Glutamatergic neuron (in vitro differentiated cells): Measurements from ENCODE around the gene ODAM. TPM values are rescaled to one million over a fixed set of nuclear protein-coding genes. Genes with fewer than 3 reads are reported as not detected.

ENCODE experiments used
- DNase-seq: peaks from one replicate; pipeline ENCODE4 v3.0.0; 2022
- H3K27ac Mint-ChIP-seq: one replicate; pipeline ENCODE4 v1.8.0; 2020; ENCODE audit warnings: mild to moderate bottlenecking, mixed read lengths, inconsistent platforms; ENCODE audit not compliant: unreplicated experiment
- H3K27me3 Mint-ChIP-seq: one replicate; pipeline ENCODE4 v1.8.0; 2020; ENCODE audit warnings: mild to moderate bottlenecking, moderate library complexity, mixed read lengths, inconsistent platforms; ENCODE audit not compliant: unreplicated experiment
- H3K36me3 Mint-ChIP-seq: one replicate; pipeline ENCODE4 v1.8.0; 2020; ENCODE audit warnings: mild to moderate bottlenecking, mixed read lengths, inconsistent platforms; ENCODE audit not compliant: unreplicated experiment
- H3K4me1 Mint-ChIP-seq: one replicate; pipeline ENCODE4 v1.8.0; 2020; ENCODE audit warnings: mild to moderate bottlenecking, low read depth, mixed read lengths, inconsistent platforms; ENCODE audit not compliant: unreplicated experiment
- H3K4me3 Mint-ChIP-seq: one replicate; pipeline ENCODE4 v1.8.0; 2020; ENCODE audit warnings: mild to moderate bottlenecking, mixed read lengths, inconsistent platforms; ENCODE audit not compliant: unreplicated experiment
- H3K9me3 Mint-ChIP-seq: one replicate; pipeline ENCODE4 v1.8.0; 2020; ENCODE audit warnings: mild to moderate bottlenecking, moderate library complexity, mixed read lengths, inconsistent platforms; ENCODE audit not compliant: unreplicated experiment
- total RNA-seq: library from RNA; stranded (reverse); fragmentation: NEBNext Ultra II Directional; extraction: Animal tissue kit (Norgen Biotek cat#: 25700); gene quantifications from one replicate; pipeline ENCODE4 v1.2.1, GENCODE V29; 2021; ENCODE audit not compliant: unreplicated experiment
- TF ChIP-seq, protein P1 (sequence below): fragments of 200-600 bp; sonication (generic); IDR thresholded peaks from one replicate; pipeline ENCODE4 v1.5.0; 2021; ENCODE audit not compliant: partially characterized antibody, unreplicated experiment

The ODAM gene
- total RNA-seq, 1 donor from 2014 or later: not detected

DNA sequence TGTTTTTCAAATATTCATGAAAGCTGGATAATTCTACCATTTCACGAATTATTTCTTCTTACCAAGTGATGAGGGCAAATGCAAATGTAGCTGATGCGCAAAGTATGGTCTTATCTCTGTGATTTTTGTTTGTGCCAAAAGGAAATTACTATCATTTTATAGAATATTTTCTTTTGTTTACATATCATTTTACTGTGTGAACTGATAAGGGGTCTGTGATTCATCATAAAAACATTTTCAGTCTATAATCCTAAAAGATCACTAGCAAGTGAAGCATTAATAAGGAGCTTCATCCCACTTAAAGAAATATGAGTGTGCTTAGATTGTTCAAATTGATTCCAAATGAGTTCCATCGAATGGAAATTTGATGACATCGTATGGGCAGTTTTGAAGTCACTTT lies 47.6 kb downstream of the ODAM start:
- no peaks in the 10 kb centered on the region for H3K27me3 Mint-ChIP-seq
- no peaks in the 10 kb centered on the region for H3K4me1 Mint-ChIP-seq
- H3K27ac Mint-ChIP-seq: no peak overlapping the region
- no peaks in the 10 kb centered on the region for H3K9me3 Mint-ChIP-seq
- no peak for DNase-seq
- H3K36me3 Mint-ChIP-seq: no peaks in the 10 kb centered on the region
- H3K4me3 Mint-ChIP-seq: no peak overlapping the region
- TF ChIP-seq, protein P1, sequence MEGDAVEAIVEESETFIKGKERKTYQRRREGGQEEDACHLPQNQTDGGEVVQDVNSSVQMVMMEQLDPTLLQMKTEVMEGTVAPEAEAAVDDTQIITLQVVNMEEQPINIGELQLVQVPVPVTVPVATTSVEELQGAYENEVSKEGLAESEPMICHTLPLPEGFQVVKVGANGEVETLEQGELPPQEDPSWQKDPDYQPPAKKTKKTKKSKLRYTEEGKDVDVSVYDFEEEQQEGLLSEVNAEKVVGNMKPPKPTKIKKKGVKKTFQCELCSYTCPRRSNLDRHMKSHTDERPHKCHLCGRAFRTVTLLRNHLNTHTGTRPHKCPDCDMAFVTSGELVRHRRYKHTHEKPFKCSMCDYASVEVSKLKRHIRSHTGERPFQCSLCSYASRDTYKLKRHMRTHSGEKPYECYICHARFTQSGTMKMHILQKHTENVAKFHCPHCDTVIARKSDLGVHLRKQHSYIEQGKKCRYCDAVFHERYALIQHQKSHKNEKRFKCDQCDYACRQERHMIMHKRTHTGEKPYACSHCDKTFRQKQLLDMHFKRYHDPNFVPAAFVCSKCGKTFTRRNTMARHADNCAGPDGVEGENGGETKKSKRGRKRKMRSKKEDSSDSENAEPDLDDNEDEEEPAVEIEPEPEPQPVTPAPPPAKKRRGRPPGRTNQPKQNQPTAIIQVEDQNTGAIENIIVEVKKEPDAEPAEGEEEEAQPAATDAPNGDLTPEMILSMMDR: no peak

- Mint-ChIP-seq H3K4me3 (no peak overlapping the region), H3K27ac (no peak overlapping the region), H3K9me3 (no peaks in the 10 kb centered on the region), H3K36me3 (no peaks in the 10 kb centered on the region), H3K27me3 (no peaks in the 10 kb centered on the region), H3K4me1 (no peaks in the 10 kb centered on the region)
- TF ChIP-seq, protein P1: no peak
- DNase-seq: no peak
Observed at GRCh38 chr4:70251250-70251944, 55.9 kb downstream of the ODAM start.

DNA sequence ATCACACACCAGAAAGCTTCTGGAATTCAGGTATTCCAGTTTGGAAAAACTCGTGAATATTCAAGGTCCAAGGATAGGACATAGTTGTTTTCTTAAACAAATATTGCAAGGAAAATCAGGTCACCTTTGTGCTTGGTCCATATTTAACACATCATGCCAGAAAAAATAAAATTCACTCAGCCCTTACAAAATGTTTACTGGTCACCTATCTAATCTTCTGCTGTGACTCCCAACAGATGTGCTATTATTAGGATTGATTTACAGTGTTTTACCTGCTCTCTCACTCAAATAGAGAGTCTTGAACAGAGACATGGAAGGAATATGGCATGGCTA lies 56.4 kb downstream of the ODAM start:
- no peaks in the 10 kb centered on the region for H3K36me3 Mint-ChIP-seq
- no peak for DNase-seq
- no peaks in the 10 kb centered on the region for H3K27me3 Mint-ChIP-seq
- H3K27ac Mint-ChIP-seq: no peak overlapping the region
- no peak overlapping the region for H3K4me3 Mint-ChIP-seq
- H3K4me1 Mint-ChIP-seq: no peaks in the 10 kb centered on the region
- H3K9me3 Mint-ChIP-seq: no peaks in the 10 kb centered on the region
- TF ChIP-seq, protein P1: no peak

Other genes starting within 250 kb of the ODAM start
- not detected for gene CSN2, start 230.0 kb upstream of the ODAM start, total RNA-seq
- gene STATH, start 199.8 kb upstream of the ODAM start, total RNA-seq: not detected
- not detected for gene HTN3, start 167.3 kb upstream of the ODAM start, total RNA-seq
- not detected for gene HTN1, start 145.3 kb upstream of the ODAM start, total RNA-seq
- gene PRR27, start 41.5 kb upstream of the ODAM start, total RNA-seq: not detected
- gene FDCSP, start 30.4 kb downstream of the ODAM start, total RNA-seq: not detected
- not detected for gene CSN3, start 46.9 kb downstream of the ODAM start, total RNA-seq
- not detected for gene CABS1, start 139.3 kb downstream of the ODAM start, total RNA-seq
- not detected for gene SMR3A, start 165.0 kb downstream of the ODAM start, total RNA-seq
- not detected for gene SMR3B, start 187.4 kb downstream of the ODAM start, total RNA-seq
- not detected for gene OPRPN, start 202.2 kb downstream of the ODAM start, total RNA-seq